B cell (primary cell): ENCODE results near the gene DPYSL4.

Experiments used
- CTCF ChIP-seq: fragments of 200-600 bp; IDR thresholded peaks from one replicate; pipeline ENCODE4 v1.8.0; 2022; ENCODE audit warnings: antibody characterized with exemption, mild to moderate bottlenecking
- EZH2 ChIP-seq: IDR thresholded peaks from 2 replicates; pipeline ENCODE4 v1.6.1; 2012; ENCODE audit warnings: borderline replicate concordance, low read depth, mild to moderate bottlenecking, moderate library complexity, low read length; ENCODE audit not compliant: insufficient read depth, poor library complexity, severe bottlenecking

- no peak for TF ChIP-seq CTCF
- no peak for TF ChIP-seq EZH2
These were observed 19.6 kb downstream of the DPYSL4 start for GRCh38 chr10:132206377-132206745.
